ENCODE results near the gene SYCP2. TPM values are rescaled to one million over a fixed set of nuclear protein-coding genes. Genes with fewer than 3 reads are reported as not detected.

SYCP2 gene
- total RNA-seq, 1 experiment from 2014 or later: 0.70 TPM

DNA sequence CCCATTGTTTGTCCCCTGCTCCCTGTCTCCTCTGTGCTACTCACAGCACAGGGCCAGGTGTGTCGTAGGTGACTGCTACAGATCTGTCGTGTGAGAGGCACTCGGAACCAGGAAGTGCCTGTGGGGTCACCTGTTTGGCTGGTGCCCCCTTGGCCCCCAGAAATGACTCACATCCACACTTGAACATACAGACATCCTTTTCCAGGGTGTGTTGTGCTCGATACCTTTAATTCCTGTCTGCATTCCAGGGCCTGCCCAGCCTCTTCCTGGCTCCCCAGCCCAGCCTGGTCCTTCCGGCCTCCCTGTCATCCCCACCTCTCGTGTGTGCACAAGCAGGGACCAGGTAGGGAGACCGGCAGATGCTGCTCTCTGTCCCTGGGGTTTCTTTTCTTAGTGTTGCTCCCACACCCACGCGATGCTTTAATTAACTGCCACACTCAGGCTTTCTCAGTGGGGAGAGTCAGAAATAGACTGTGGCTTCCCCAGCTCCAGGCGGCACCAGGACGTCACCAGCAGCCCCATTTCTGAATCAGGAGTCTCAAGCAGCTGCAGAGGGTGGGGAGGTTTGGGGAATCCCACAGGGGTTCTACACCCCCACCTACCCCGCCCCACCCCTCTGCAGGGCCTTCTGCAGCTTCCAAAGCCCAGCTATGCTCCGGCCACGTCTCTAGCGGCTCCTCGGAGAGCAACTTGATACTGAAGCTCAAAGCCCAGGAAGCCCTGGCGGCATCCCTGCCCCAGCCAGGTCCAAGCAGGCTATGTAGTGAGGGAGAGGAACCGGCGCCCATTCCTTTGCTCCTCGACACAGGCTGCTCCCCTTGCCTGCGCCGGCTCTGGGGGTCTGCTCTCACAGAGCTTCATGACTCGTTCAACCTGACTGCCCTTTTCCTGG lies 102.2 kb downstream of the SYCP2 start:
- Mint-ChIP-seq H3K27me3 (ENCODE audit: low read depth) (peaks cover 16% of the 10 kb centered on the region), H3K36me3 (ENCODE audit: insufficient read depth in 1 of 3, low read depth in 3 of 3) (no peaks in the 10 kb centered on the region), H3K9me3 (peaks cover 0 to 16% of the 10 kb centered on the region in 2 experiments; a peak in 2 of 5 replicates), H3K4me1 (peaks cover 12 to 16% of the 10 kb centered on the region in 2 experiments), H3K27ac (no peak overlapping the region), H3K4me3 (no peak overlapping the region; a peak in 1 of 5 replicates)
- Histone ChIP-seq H3K27me3 (ENCODE audit: insufficient read depth, low read length) (no peaks in the 10 kb centered on the region), H3K23me2 (ENCODE audit: insufficient read length, low read depth, low read length, poor library complexity, severe bottlenecking) (peaks cover 3% of the 10 kb centered on the region), H2AFZ (ENCODE audit: low read length) (no peak overlapping the region), H4K8ac (replicated peaks; ENCODE audit: insufficient read length, low read depth, low read length) (no peak overlapping the region), H3T11ph (ENCODE audit: low read length) (no peak overlapping the region), H2BK120ac (ENCODE audit: low read depth, low read length, poor library complexity, severe bottlenecking) (no peak overlapping the region), H2BK12ac (ENCODE audit: insufficient read length, low read depth, low read length) (no peak overlapping the region), H3K27ac (ENCODE audit: insufficient read length, low read depth, low read length) (no peak overlapping the region), H2AK5ac (ENCODE audit: insufficient read length, low read length) (no peak overlapping the region), H3K9ac (ENCODE audit: extremely low read depth, insufficient read length, low read length) (no peak overlapping the region), H2BK5ac (ENCODE audit: insufficient read length, low read length) (no peak overlapping the region), H3K79me2 (ENCODE audit: insufficient read depth, low read length) (no peaks in the 10 kb centered on the region), H3K14ac (ENCODE audit: insufficient read depth, low read length) (no peak overlapping the region; the same call in 1 of the 2 replicates), H3K4me2 (ENCODE audit: insufficient read depth, insufficient read length, low read length) (no peak overlapping the region), H4K5ac (ENCODE audit: insufficient read length, low read depth, low read length) (no peak overlapping the region), H4K20me1 (ENCODE audit: control insufficient read depth, insufficient read depth, insufficient read length) (no peaks in the 10 kb centered on the region), H2BK15ac (ENCODE audit: low read depth, low read length) (no peak overlapping the region), H4K91ac (ENCODE audit: insufficient read length, low read depth, low read length) (no peak overlapping the region), H3K9me3 (ENCODE audit: control insufficient read depth, low read depth, low read length) (no peaks in the 10 kb centered on the region), H3K18ac (ENCODE audit: insufficient read length, low read depth, low read length) (no peak overlapping the region), H3K4ac (ENCODE audit: low read depth, low read length) (no peak overlapping the region), H3K23ac (ENCODE audit: insufficient read length, low read depth, low read length) (no peak overlapping the region), H3K4me1 (ENCODE audit: insufficient read depth, low read length) (no peaks in the 10 kb centered on the region), H3K56ac (ENCODE audit: insufficient read length, low read depth, low read length) (no peak overlapping the region), H2BK20ac (ENCODE audit: low read depth, low read length, poor library complexity, severe bottlenecking) (no peak overlapping the region), H3K79me1 (ENCODE audit: insufficient read depth, low read depth, low read length, poor library complexity, severe bottlenecking) (no peaks in the 10 kb centered on the region)
- WGBS (ENCODE audit: extremely low coverage, insufficient read length, low lambda C conversion rate): no CpG with 5 or more reads among the region's 23 CpGs
- peak; percentile 33 for DNase-seq
- TF ChIP-seq, protein P1, sequence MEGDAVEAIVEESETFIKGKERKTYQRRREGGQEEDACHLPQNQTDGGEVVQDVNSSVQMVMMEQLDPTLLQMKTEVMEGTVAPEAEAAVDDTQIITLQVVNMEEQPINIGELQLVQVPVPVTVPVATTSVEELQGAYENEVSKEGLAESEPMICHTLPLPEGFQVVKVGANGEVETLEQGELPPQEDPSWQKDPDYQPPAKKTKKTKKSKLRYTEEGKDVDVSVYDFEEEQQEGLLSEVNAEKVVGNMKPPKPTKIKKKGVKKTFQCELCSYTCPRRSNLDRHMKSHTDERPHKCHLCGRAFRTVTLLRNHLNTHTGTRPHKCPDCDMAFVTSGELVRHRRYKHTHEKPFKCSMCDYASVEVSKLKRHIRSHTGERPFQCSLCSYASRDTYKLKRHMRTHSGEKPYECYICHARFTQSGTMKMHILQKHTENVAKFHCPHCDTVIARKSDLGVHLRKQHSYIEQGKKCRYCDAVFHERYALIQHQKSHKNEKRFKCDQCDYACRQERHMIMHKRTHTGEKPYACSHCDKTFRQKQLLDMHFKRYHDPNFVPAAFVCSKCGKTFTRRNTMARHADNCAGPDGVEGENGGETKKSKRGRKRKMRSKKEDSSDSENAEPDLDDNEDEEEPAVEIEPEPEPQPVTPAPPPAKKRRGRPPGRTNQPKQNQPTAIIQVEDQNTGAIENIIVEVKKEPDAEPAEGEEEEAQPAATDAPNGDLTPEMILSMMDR (conservative IDR thresholded peaks at IDR 0.05): no peak

All from H9 (cell line).